HepG2 (cell line): ENCODE measurements around the gene PFN1. TPM values are rescaled to one million over a fixed set of nuclear protein-coding genes. Genes with fewer than 3 reads are reported as not detected.

ENCODE experiments used
- ARID4A ChIP-seq: sonication (generic); formaldehyde crosslinking; IDR thresholded peaks from 2 replicates; pipeline ENCODE4 v1.5.0; 2020; ENCODE audit warnings: mild to moderate bottlenecking, missing genetic modification reagents, borderline replicate concordance
- BCL3 ChIP-seq: sonication (generic); formaldehyde crosslinking; IDR thresholded peaks from 2 replicates; pipeline ENCODE4 v1.5.1; 2020; ENCODE audit warnings: mild to moderate bottlenecking, missing genetic modification reagents, moderate library complexity
- CEBPG ChIP-seq: IDR thresholded peaks from 2 replicates; pipeline ENCODE4 v1.6.1; 2016
- ETV5 ChIP-seq: IDR thresholded peaks from 2 replicates; pipeline ENCODE4 v1.6.1; 2018; ENCODE audit warnings: missing biosample characterization, missing genetic modification reagents, inconsistent platforms, borderline replicate concordance
- HDAC1 ChIP-seq: sonication (generic); formaldehyde crosslinking; IDR thresholded peaks from 2 replicates; pipeline ENCODE4 v1.5.1; 2020; ENCODE audit warnings: mild to moderate bottlenecking, missing genetic modification reagents
- HHEX ChIP-seq: IDR thresholded peaks from 2 replicates; pipeline ENCODE4 v1.6.1; 2016; ENCODE audit warnings: control low read depth
- HOXA5 ChIP-seq: sonication (generic); formaldehyde crosslinking; IDR thresholded peaks from 2 replicates; pipeline ENCODE4 v1.4.0; 2020; ENCODE audit warnings: missing genetic modification reagents
- KLF16 ChIP-seq, 2 experiments: sonication (generic) in 1 of 2; formaldehyde crosslinking in 1 of 2; IDR thresholded peaks; 2 replicates each; pipeline versions ENCODE4 v1.6.1 to v1.8.0; 2016 to 2023; ENCODE audit warnings: missing genetic modification reagents in 2 of 2, missing compliant biosample characterization in 1 of 2
- MAFK ChIP-seq, 2 experiments: IDR thresholded peaks in 1 of 2; conservative IDR thresholded peaks in 1 of 2; 2 replicates each; pipeline ENCODE4 v1.6.1; 2011; ENCODE audit warnings: improper control_type of control experiment in 2 of 2, low read length in 2 of 2
- NFYB ChIP-seq: sonication (generic); formaldehyde crosslinking; IDR thresholded peaks from 2 replicates; pipeline ENCODE4 v1.4.0; 2020; ENCODE audit warnings: missing genetic modification reagents
- TARDBP ChIP-seq: sonication (generic); formaldehyde crosslinking; IDR thresholded peaks from 2 replicates; pipeline ENCODE4 v1.8.0; 2022; ENCODE audit warnings: mild to moderate bottlenecking, missing genetic modification reagents
- TBL1XR1 ChIP-seq: fragments of 150-350 bp; IDR thresholded peaks from 2 replicates; pipeline ENCODE4 v1.6.1; 2014; ENCODE audit warnings: borderline replicate concordance, low read length; ENCODE audit not compliant: partially characterized antibody
- TEAD3 ChIP-seq: optimal IDR thresholded peaks from 2 replicates; pipeline ENCODE3; 2016; ENCODE audit warnings: borderline replicate concordance
- ZNF251 ChIP-seq: sonication (generic); formaldehyde crosslinking; IDR thresholded peaks from 2 replicates; pipeline ENCODE4 v1.9.0; 2021; ENCODE audit warnings: mild to moderate bottlenecking, missing genetic modification reagents
- ZNF580 ChIP-seq: IDR thresholded peaks from 2 replicates; pipeline ENCODE4 v1.6.1; 2016; ENCODE audit warnings: low read depth, borderline replicate concordance
- ZNF747 ChIP-seq: sonication (generic); formaldehyde crosslinking; IDR thresholded peaks from 2 replicates; pipeline ENCODE4 v1.8.1; 2023; ENCODE audit warnings: missing genetic modification reagents, mild to moderate bottlenecking, borderline replicate concordance
- ZNF788 ChIP-seq: sonication (generic); formaldehyde crosslinking; IDR thresholded peaks from 2 replicates; pipeline ENCODE4 v1.5.0; 2020; ENCODE audit warnings: mild to moderate bottlenecking, missing genetic modification reagents, borderline replicate concordance
- ZSCAN21 ChIP-seq: sonication (generic); formaldehyde crosslinking; IDR thresholded peaks from 2 replicates; pipeline ENCODE4 v1.8.0; 2022; ENCODE audit warnings: mild to moderate bottlenecking, missing genetic modification reagents, moderate library complexity, borderline replicate concordance
- polyA plus RNA-seq, 8 experiments: library from polyadenylated mRNA; depleted of rRNA in 3 of 8; stranded (reverse) in 7 of 8; unstranded in 1 of 8; fragments of >200 nt; fragmentation: Illumina TruSeq in 4 of 8; extraction: Trizol in 4 of 8; gene quantifications; 2 replicates each; pipeline versions ENCODE4 v1.2.1 to v1.2.3, GENCODE V29; 2011 to 2016; ENCODE audit warnings: low read depth in 4 of 8, missing spikeins in 1 of 8, mixed read lengths in 1 of 8; ENCODE audit not compliant: insufficient read depth in 1 of 8
- total RNA-seq, 5 experiments: library from RNA; depleted of rRNA; stranded (reverse); fragments of >200 nt; fragmentation: Illumina TruSeq; extraction: Trizol; gene quantifications; 2 replicates each; pipeline ENCODE4 v1.2.3, GENCODE V29; 2016; ENCODE audit warnings: low read depth in 1 of 5
- TF ChIP-seq, protein P1 (sequence below): sonication (generic); formaldehyde crosslinking; IDR thresholded peaks from 2 replicates; pipeline ENCODE4 v1.5.0; 2020; ENCODE audit warnings: missing genetic modification reagents
- TF ChIP-seq, protein P2 (sequence below): sonication (generic); formaldehyde crosslinking; IDR thresholded peaks from 2 replicates; pipeline ENCODE4 v1.5.1; 2020; ENCODE audit warnings: missing genetic modification reagents, mild to moderate bottlenecking, borderline replicate concordance

Gene PFN1
- total and polyA plus RNA-seq, 2 of the 13 experiments (the other 11 are each of a cell fraction or from before 2014, with no cell fraction given): 494 to 613 TPM

DNA sequence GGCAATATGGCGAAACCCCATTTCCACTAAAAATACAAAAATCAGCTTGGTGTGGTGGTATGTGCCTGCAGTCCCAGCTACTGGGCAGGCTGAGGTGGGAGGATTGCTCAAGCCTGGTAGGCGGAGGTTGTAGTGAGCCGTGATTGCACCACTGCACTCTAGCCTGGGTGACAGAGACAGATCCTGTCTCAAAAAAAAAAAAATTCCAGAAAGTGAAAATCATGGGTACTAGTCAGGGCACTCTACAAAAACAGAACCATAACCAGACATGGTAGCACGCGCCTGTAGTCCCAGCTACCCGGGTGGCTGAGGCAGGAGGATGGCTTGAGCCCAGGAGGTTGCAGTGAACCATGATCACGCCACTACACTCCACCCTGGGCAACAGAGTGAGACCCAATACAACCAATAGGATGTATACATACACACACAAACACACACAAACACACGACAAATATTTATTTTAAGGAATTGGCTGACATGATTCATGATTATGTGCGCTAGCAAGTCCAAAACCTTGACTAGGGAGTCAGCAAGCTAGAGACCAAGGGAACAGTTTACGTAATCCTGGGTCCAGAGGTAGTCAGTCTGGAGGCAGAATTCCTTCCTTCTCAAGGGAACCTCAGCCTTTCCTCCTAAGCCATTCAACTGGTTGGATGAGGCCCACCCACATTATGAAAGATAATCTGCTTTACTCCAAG, 27.8 kb downstream of the PFN1 start (continued):
- no peak for TF ChIP-seq ZNF788 (CRISPR knock-in tag)
- no peak for TF ChIP-seq HHEX (CRISPR knock-in tag)
- 0 out of 2 replicates have a peak, but pooled peaks have one; percentile 32 for TF ChIP-seq TARDBP (CRISPR knock-in tag)
- TF ChIP-seq ZSCAN21 (CRISPR knock-in tag): 0 out of 2 replicates have a peak, but pooled peaks have one; percentile 52
- TF ChIP-seq CEBPG: peak; percentile 91
- 0 out of 2 replicates have a peak, but pooled peaks have one; percentile 28 for TF ChIP-seq BCL3 (CRISPR knock-in tag)
- no peak for TF ChIP-seq HOXA5 (CRISPR knock-in tag)
- no peak for TF ChIP-seq MAFK (conservative IDR thresholded peaks at IDR 0.05 in 1 of 2, IDR thresholded peaks at IDR 0.05 in 1 of 2; ENCODE audit: low read length in 2 of 2)
- peak; percentile 32; the same call in 1 of the 2 replicates for TF ChIP-seq ARID4A (CRISPR knock-in tag)
- peak in 1 of 2 experiments; percentile 16; a peak in 1 of 4 replicates for TF ChIP-seq KLF16 (CRISPR knock-in tag; IDR thresholded peaks at IDR 0.05)
- no peak for TF ChIP-seq NFYB (CRISPR knock-in tag)
- no peak for TF ChIP-seq ZNF251
- TF ChIP-seq HDAC1 (CRISPR knock-in tag): peak; percentile 29; the same call in 1 of the 2 replicates
- peak; percentile 5 for TF ChIP-seq TBL1XR1
- TF ChIP-seq, protein P1, sequence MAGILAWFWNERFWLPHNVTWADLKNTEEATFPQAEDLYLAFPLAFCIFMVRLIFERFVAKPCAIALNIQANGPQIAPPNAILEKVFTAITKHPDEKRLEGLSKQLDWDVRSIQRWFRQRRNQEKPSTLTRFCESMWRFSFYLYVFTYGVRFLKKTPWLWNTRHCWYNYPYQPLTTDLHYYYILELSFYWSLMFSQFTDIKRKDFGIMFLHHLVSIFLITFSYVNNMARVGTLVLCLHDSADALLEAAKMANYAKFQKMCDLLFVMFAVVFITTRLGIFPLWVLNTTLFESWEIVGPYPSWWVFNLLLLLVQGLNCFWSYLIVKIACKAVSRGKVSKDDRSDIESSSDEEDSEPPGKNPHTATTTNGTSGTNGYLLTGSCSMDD: no peak
- TF ChIP-seq TEAD3 (CRISPR knock-in tag): peak; percentile 65
- TF ChIP-seq ZNF747 (CRISPR knock-in tag): no peak
- TF ChIP-seq ZNF580 (CRISPR knock-in tag): 0 out of 2 replicates have a peak, but pooled peaks have one; percentile 41
- TF ChIP-seq, protein P2, sequence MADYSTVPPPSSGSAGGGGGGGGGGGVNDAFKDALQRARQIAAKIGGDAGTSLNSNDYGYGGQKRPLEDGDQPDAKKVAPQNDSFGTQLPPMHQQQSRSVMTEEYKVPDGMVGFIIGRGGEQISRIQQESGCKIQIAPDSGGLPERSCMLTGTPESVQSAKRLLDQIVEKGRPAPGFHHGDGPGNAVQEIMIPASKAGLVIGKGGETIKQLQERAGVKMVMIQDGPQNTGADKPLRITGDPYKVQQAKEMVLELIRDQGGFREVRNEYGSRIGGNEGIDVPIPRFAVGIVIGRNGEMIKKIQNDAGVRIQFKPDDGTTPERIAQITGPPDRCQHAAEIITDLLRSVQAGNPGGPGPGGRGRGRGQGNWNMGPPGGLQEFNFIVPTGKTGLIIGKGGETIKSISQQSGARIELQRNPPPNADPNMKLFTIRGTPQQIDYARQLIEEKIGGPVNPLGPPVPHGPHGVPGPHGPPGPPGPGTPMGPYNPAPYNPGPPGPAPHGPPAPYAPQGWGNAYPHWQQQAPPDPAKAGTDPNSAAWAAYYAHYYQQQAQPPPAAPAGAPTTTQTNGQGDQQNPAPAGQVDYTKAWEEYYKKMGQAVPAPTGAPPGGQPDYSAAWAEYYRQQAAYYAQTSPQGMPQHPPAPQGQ (CRISPR knock-in tag): no peak
- 0 out of 2 replicates have a peak, but pooled peaks have one; percentile 10 for TF ChIP-seq ETV5 (CRISPR knock-in tag)
